ENCODE data around the gene TSSK3.
A peak's percentile ranks its signal among the peaks of the same experiment; 100 is the strongest.

The TSSK3 gene

GRCh38 chr1:32362474-32363313, at the start of gene TSSK3, which contains the start of gene FAM229A:
TSS of gene TSSK3 (plus strand) at chr1:32362539. CDS start at chr1:32362702, 163 bp downstream.
TSS of gene FAM229A (minus strand) at chr1:32362485. CDS start at chr1:32362091, 394 bp downstream.
- H3K36me3 ChIP-seq (ENCODE audit: control insufficient read depth, insufficient read depth, low read length) = peaks cover 14% of the 10 kb centered on the region
- no peak for DNase-seq (ENCODE audit: extremely low read depth, insufficient read length)
- H3K4me3 ChIP-seq (replicated peaks; ENCODE audit: low read depth, low read length) = no peak within 1 kb of the TSS
- TF ChIP-seq, protein P1, sequence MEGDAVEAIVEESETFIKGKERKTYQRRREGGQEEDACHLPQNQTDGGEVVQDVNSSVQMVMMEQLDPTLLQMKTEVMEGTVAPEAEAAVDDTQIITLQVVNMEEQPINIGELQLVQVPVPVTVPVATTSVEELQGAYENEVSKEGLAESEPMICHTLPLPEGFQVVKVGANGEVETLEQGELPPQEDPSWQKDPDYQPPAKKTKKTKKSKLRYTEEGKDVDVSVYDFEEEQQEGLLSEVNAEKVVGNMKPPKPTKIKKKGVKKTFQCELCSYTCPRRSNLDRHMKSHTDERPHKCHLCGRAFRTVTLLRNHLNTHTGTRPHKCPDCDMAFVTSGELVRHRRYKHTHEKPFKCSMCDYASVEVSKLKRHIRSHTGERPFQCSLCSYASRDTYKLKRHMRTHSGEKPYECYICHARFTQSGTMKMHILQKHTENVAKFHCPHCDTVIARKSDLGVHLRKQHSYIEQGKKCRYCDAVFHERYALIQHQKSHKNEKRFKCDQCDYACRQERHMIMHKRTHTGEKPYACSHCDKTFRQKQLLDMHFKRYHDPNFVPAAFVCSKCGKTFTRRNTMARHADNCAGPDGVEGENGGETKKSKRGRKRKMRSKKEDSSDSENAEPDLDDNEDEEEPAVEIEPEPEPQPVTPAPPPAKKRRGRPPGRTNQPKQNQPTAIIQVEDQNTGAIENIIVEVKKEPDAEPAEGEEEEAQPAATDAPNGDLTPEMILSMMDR (IDR thresholded peaks at IDR 0.05; ENCODE audit: insufficient read depth, low read length, poor library complexity, severe bottlenecking) = no peak
- no peaks in the 10 kb centered on the region for H3K27me3 ChIP-seq (replicated peaks; ENCODE audit: control insufficient read depth, insufficient read depth, low read length)

- H3K4me3 ChIP-seq (replicated peaks; ENCODE audit: low read depth, low read length) = no peak overlapping the region
- TF ChIP-seq, protein P1 (IDR thresholded peaks at IDR 0.05; ENCODE audit: insufficient read depth, low read length, poor library complexity, severe bottlenecking) = no peak
- peaks cover 2% of the 10 kb centered on the region for H3K36me3 ChIP-seq (ENCODE audit: control insufficient read depth, insufficient read depth, low read length)
- DNase-seq (ENCODE audit: extremely low read depth, insufficient read length) = peak; percentile 49
- H3K27me3 ChIP-seq (replicated peaks; ENCODE audit: control insufficient read depth, insufficient read depth, low read length) = no peaks in the 10 kb centered on the region
These were observed 45.4 kb upstream of the TSSK3 start for GRCh38 chr1:32316903-32317277.

DNA sequence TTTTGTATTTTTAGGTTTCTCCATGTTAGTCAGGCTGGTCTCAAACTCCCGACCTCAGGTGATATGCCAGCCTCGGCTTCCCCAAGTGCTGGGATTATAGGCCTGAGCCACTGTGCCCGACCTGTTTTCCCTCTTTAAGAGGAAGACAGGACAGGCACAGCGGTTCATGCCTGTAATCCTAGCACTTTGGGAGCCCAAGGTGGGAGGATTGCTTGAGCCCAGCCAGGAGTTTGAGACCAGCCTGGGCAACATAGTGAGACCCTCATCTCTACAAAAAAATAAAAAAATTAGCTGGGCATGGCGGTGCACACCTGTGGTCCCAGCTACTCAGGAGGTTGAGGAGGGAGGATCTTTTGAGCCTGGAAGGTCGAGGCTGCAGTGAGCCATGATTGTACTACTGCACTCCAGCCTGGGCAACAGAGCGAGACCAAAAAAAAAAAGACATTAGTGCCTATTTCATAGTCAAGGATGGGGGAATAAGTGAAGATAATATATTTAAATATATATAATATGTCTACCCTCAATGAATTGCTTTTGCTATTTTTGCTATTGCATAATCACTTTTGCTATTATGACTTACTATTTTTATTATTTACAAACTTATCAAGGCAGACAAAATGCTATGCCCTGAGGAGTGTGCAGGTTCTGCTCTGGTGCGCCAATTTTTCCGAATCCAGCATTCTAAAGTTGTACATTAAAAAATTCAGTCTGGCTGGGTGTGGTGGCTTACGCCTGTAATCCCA, 44.0 kb upstream of the TSSK3 start:
- Histone ChIP-seq H3K36me3 (ENCODE audit: control insufficient read depth, insufficient read depth, low read length) (peaks cover 2% of the 10 kb centered on the region), H3K4me3 (replicated peaks; ENCODE audit: low read depth, low read length) (no peak overlapping the region), H3K27me3 (replicated peaks; ENCODE audit: control insufficient read depth, insufficient read depth, low read length) (no peaks in the 10 kb centered on the region)
- DNase-seq (ENCODE audit: extremely low read depth, insufficient read length) = no peak
- TF ChIP-seq, protein P1 (IDR thresholded peaks at IDR 0.05; ENCODE audit: insufficient read depth, low read length, poor library complexity, severe bottlenecking) = no peak

GRCh38 chr1:32321712-32322291, 40.5 kb upstream of the TSSK3 start:
- no peak overlapping the region for H3K4me3 ChIP-seq (replicated peaks; ENCODE audit: low read depth, low read length)
- no peaks in the 10 kb centered on the region for H3K27me3 ChIP-seq (replicated peaks; ENCODE audit: control insufficient read depth, insufficient read depth, low read length)
- DNase-seq (ENCODE audit: extremely low read depth, insufficient read length) = no peak
- peaks cover 5% of the 10 kb centered on the region for H3K36me3 ChIP-seq (ENCODE audit: control insufficient read depth, insufficient read depth, low read length)
- TF ChIP-seq, protein P1 (IDR thresholded peaks at IDR 0.05; ENCODE audit: insufficient read depth, low read length, poor library complexity, severe bottlenecking) = no peak

GRCh38 chr1:32327204-32327603, 35.1 kb upstream of the TSSK3 start:
- Histone ChIP-seq H3K27me3 (replicated peaks; ENCODE audit: control insufficient read depth, insufficient read depth, low read length) (no peaks in the 10 kb centered on the region), H3K4me3 (replicated peaks; ENCODE audit: low read depth, low read length) (no peak overlapping the region), H3K36me3 (ENCODE audit: control insufficient read depth, insufficient read depth, low read length) (peaks cover 34% of the 10 kb centered on the region)
- DNase-seq (ENCODE audit: extremely low read depth, insufficient read length) = no peak
- TF ChIP-seq, protein P1 (IDR thresholded peaks at IDR 0.05; ENCODE audit: insufficient read depth, low read length, poor library complexity, severe bottlenecking) = no peak

All from GM06990 (cell line).